Activated CD8-positive, alpha-beta memory T cell treated with anti-CD3 and anti-CD28 coated beads, Interleukin-2, amount 50 U/mL, for 24 hours (primary cell): ENCODE data around the gene TSPAN15.

ENCODE experiments used
- DNase-seq: peaks from one replicate; pipeline ENCODE4 v3.0.0-alpha.2; 2020; ENCODE audit errors: extremely low read depth

TSPAN15 gene

GRCh38 chr10:69466158-69466490, 14.9 kb downstream of the TSPAN15 start:
- no peak for DNase-seq

GRCh38 chr10:69466689-69467088, 15.4 kb downstream of the TSPAN15 start:
- no peak for DNase-seq

- DNase-seq = no peak
These were observed 16.9 kb downstream of the TSPAN15 start for GRCh38 chr10:69467928-69468750.

GRCh38 chr10:69468751-69469089, 17.5 kb downstream of the TSPAN15 start:
- no peak for DNase-seq

GRCh38 chr10:69469976-69470375, 18.7 kb downstream of the TSPAN15 start:
- DNase-seq = no peak

GRCh38 chr10:69470463-69471384, 19.5 kb downstream of the TSPAN15 start:
- DNase-seq = no peak

GRCh38 chr10:69472142-69472541, 20.9 kb downstream of the TSPAN15 start:
- no peak for DNase-seq

- no peak for DNase-seq
These were observed 21.3 kb downstream of the TSPAN15 start for GRCh38 chr10:69472544-69472943.

- no peak for DNase-seq
These were observed 22.2 kb downstream of the TSPAN15 start for GRCh38 chr10:69473304-69473990.

- DNase-seq = no peak
These were observed 23.6 kb downstream of the TSPAN15 start for GRCh38 chr10:69474742-69475432.

GRCh38 chr10:69475433-69475830, 24.2 kb downstream of the TSPAN15 start:
- no peak for DNase-seq

GRCh38 chr10:69477968-69478597, 26.8 kb downstream of the TSPAN15 start:
- no peak for DNase-seq

GRCh38 chr10:69479240-69480067, 28.2 kb downstream of the TSPAN15 start:
- DNase-seq = no peak

- no peak for DNase-seq
These were observed 28.8 kb downstream of the TSPAN15 start for GRCh38 chr10:69480068-69480412.

GRCh38 chr10:69481305-69481704, 30.0 kb downstream of the TSPAN15 start:
- DNase-seq = no peak

GRCh38 chr10:69481811-69482524, 30.7 kb downstream of the TSPAN15 start:
- DNase-seq = no peak

GRCh38 chr10:69483963-69484362, 32.7 kb downstream of the TSPAN15 start:
- no peak for DNase-seq

GRCh38 chr10:69484736-69485135, 33.5 kb downstream of the TSPAN15 start:
- DNase-seq = no peak

- DNase-seq = no peak
These were observed 35.9 kb downstream of the TSPAN15 start for GRCh38 chr10:69486922-69487730.
